Middle frontal gyrus (tissue), 1 donor: ENCODE results near the gene ZNF653.
A peak's percentile ranks its signal among the peaks of the same experiment; 100 is the strongest.

ENCODE experiments used
- DNase-seq: peaks from one replicate; pipeline ENCODE4 v3.0.0-alpha.2; 2015; ENCODE audit warnings: low spot score; ENCODE audit errors: extremely low spot score

The ZNF653 gene

DNA sequence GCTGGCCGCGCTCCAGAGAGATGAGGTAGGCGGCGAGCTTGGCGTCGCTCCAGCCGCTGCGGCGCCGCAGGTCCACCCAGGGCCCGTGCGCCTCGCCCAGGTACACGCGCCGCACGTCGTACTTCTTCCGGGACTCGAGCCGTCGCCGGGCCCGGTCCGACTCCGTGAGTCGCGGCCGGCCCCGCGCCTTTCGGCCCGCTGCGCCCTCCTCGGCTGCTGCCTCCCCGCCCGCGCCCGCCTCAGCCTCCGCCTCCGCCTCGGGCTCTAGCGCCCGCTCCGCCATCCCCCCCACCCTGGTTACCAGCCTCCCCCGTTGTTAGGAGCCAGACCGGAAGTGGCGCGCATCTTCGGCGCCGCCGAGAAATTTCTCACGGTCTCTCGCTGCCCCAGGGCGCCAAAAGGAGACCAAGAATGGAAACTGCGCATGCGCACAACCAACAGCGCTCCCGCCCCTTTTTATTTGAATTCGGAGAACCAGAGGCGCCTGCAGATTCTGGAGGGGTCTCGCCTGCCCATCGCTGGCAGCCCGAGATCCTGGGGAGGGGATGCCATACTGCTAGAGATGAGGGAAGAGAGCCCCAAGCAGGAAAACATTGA is at the start of gene ZNF653:
Gene ZNF653 (minus strand): TSS at position 336 of the 597 bp plus-strand sequence. CDS start 53 bp downstream, at position 283.
- DNase-seq: peak; percentile 93

DNA sequence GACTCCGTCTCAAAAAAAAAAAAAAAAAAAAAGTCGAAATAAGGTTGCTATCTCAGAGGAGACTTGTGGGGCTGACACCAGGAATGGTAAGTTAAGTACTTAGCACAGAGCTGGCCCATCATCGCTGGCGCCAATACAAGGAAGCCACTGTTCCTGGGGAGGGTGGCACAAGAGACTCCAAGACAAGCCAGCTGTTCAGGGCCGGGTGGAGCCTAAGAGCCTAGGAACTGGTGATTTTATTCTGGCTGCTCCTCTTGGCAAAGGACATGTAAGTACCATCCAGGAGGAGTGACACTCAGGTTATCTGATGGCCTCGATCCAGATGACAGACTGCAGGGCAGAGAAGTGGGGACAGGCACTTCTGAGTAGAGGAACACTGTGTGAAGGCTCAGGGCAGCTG is 49.6 kb upstream of the ZNF653 start:
- DNase-seq: no peak

- no peak for DNase-seq
Measured at GRCh38 chr19:11554160-11554559, 48.5 kb upstream of the ZNF653 start.

GRCh38 chr19:11552666-11553372 is 47.2 kb upstream of the ZNF653 start:
- no peak for DNase-seq

DNA sequence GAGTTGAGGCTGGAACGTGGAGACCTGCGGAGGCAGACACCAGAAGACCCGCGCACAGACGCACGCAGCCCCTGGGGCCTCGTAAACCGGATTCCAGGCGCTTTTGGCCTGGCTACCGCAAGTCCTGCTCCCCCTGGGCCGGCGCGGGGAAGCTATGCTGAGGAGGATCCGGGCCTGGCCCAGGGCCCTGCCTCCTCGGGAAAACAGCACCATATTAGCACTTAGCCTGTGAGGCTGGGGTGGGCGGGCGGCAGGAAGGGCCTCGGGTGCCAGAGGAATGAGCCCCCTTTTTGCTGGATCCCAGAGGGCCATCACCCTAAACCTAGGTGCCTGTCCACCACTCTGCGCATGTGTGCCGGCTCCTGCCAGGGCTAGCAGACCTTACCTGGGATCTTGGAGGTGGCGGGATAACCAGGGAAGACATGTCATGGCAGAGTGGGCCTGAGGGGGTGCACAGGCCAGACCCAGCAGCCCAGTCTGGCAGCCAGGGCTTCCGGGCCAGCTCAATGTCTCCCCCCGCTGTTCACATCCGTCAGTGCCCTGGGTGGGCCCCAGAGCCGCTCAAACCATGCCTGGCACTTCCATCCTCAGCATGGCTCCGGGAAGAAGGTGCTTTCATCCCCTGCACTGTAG is 46.1 kb upstream of the ZNF653 start:
- DNase-seq: no peak

DNA sequence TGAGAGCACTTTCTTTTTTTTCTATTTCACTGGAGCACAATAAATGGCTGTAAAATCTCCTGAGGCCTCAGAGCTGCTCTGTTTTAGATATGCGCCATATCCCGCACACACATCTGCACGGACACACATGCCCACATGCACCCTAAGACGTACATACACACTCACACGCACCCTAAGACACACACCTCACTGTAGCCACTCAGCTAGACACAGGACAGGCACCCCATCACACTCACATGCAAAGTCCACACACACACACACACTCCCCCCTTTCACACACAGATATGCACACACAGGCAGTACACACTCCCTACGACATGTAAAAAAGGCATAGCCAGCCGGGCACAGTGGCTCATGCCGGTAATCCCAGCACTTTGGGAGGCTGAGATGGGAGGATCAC is 44.6 kb upstream of the ZNF653 start:
- DNase-seq: no peak

- DNase-seq: no peak
Measured at GRCh38 chr19:11549386-11549953, 43.8 kb upstream of the ZNF653 start.

GRCh38 chr19:11547929-11548700 is 42.5 kb upstream of the ZNF653 start:
- DNase-seq: no peak

- DNase-seq: no peak
Measured at GRCh38 chr19:11541238-11541637, 35.6 kb upstream of the ZNF653 start.

DNA sequence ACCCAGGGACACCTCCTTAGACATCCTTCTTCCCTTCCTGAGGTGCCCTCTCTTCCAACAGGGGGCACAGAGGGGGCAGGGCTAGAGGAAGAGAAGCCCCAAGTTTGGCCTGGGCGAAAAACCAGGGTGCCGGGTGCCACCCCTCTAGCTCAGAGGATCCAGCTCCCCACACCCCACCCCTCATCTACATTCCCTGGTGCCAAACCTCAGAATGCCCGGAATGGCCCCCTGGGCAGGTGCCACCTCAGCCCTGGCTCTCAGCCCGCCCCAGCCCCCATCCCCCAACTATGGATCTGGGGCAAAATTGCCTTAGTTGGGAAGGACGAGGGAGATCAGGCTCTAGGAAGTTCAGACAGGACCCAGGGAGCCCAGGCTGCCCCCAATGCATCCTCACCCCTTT is 35.0 kb upstream of the ZNF653 start:
- DNase-seq: no peak

DNA sequence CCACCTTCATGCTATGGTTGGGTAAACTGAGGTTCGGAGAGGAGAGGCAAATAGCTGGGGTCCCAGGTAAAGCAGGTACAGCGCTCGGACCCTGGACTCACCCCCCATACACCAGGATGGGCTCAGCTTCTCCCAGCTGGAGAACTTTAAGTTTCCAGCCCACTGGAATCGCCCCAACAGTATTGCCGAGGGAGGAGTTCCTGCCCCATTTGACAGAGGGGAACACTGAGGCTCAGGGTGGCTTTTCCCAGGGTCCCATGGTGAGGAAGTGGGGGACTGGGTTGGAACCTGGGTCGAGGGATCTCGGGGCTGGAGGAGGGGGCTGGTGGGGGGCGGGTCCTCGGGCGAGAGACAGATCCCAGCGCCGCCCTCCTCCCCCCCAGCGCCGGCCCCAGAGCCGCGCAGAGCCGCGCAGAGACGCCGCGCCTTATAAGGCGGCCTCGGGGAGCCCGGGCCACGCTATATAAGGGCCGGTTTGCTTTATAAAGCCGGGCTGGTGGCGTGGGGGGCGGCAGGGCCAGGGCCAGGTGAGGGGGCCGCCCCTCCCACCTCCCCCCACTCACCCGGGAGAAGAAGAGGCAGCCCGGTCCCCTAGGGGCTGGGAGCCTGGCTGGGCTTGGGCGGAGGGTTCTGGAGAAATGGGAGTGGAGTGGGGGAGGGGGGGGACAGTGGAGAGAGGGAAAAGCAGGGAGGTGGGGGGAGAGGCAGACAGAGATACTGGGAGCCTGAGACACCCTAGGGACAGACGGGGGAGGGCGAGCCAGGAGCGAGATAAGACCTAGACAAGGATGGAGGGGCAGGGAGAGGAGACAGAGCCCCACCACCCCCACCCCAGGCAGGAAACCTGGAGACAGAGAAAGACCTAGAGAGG is 34.1 kb upstream of the ZNF653 start:
- DNase-seq: no peak

GRCh38 chr19:11538232-11539036 is 32.8 kb upstream of the ZNF653 start, which contains the start of gene CNN1:
Gene CNN1, plus strand, starts transcription at chr19:11538851. Its CDS starts 77 bp downstream, at chr19:11538928.
- no peak for DNase-seq

DNA sequence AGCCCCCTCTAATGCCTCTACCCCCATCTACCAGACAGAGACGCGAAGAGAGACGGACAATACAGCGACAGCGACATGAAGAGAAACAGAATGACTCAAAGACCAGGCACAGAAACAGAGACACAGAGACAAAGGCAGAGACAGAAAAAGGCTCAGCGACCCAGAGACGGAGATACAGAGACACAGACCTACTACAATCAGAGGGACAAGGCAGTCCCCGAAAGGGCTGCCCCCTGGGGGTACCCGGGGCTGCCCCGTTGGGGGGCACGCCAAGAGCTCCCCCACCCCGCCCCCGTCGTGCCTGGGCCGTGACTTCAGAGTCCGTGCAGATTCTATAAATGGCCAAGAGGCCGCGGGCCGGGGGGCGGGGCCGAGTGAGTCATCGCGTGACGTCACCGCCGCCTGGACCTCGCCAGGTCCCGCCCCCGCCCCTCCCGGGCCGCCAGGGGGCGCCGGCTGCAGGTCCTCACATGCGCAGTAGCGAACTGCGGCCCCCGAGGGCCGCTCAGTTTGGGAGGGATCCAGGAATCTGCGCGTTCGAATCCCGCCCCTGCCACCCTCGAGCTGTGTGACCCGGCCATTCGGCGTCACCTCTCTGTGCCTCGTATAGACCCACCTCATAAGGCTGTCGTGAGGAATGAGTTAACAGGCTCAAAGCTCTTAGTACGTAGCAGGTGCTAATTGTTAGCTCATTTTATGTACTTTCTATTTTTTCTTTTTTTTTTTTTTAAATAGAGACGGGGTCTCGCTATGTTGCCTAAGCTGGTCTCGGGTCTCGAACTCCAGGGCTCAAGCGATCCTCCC is 30.4 kb upstream of the ZNF653 start:
- peak; percentile 71 for DNase-seq

GRCh38 chr19:11534948-11535347 is 29.3 kb upstream of the ZNF653 start:
- no peak for DNase-seq

DNA sequence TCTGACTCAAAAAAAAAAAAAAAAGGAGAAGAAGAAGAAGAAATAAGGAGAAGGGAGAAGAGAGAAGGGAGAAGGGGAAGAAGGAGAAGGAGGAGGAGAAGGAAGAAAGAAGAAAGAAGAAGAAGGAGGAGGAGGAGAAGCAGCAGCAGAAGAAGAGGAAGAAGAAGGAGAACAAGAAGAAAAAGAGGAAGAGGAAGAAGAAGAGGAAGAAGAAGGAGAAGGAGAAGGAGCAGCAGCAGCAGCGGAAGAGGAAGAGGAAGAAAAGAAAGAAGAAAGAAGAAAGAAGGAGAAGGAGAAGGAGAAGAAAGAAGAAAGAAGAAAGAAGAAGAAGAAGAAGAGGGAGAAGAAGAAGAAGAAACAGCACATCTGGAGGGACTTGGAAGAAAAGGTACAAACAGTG is 28.9 kb upstream of the ZNF653 start:
- DNase-seq: no peak

- DNase-seq: peak; percentile 93
Measured at GRCh38 chr19:11530432-11530831, 24.8 kb upstream of the ZNF653 start.

GRCh38 chr19:11528551-11529341 is 23.1 kb upstream of the ZNF653 start, which contains the start of gene ECSIT:
Gene ECSIT, minus strand, starts transcription at chr19:11529134. Its CDS starts 9,964 bp downstream, at chr19:11519170.
- DNase-seq: peak; percentile 95

DNA sequence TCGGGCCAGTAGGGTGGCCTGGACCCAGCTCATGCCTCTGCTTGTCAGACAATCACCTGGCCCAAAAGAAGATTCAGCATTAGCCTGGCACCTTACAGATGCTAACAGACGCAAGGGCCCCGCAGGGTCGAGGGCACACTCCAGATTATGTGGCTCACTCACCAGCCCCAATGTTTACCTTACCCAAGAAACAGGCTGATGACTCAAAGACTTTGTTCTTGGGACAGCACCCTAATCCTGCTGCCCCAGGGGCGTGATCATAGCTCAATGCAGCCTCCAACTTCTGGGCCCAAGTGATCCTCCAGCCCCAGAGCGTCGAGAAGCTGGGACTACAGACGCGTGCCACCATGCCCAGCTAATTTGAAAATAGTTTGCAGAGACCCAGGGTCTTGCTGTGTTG is 13.5 kb upstream of the ZNF653 start:
- no peak for DNase-seq
